Liver (tissue), 3 donors: ENCODE measurements around the gene SPATS2.

ENCODE experiments used
- CTCF ChIP-seq: fragments of 150-350 bp; IDR thresholded peaks from 2 replicates; pipeline ENCODE4 v1.5.1; 2017; ENCODE audit warnings: improper control_type of control experiment, low read depth, low read length; ENCODE audit not compliant: missing input control
- EGR1 ChIP-seq, 2 donors: IDR thresholded peaks; 2 replicates each; pipeline ENCODE4 v1.6.1; 2016 to 2018; ENCODE audit warnings: antibody characterized with exemption in 2 of 2, low read depth in 2 of 2
- GABPA ChIP-seq, 2 donors: IDR thresholded peaks in 1 of 2; conservative IDR thresholded peaks in 1 of 2; 2 replicates each; pipeline ENCODE4 v1.6.1; 2016; ENCODE audit warnings: antibody characterized with exemption in 2 of 2, mild to moderate bottlenecking in 1 of 2, moderate library complexity in 1 of 2
- MAX ChIP-seq: IDR thresholded peaks from 2 replicates; pipeline ENCODE4 v1.6.1; 2016; ENCODE audit warnings: antibody characterized with exemption
- donor health status: healthy.
- donor health status: healthy.

GRCh38 chr12:49446571-49446970 lies 79.3 kb downstream of the SPATS2 start:
- TF ChIP-seq CTCF (no peak), EGR1 (IDR thresholded peaks at IDR 0.05; ENCODE audit: low read depth in 2 of 2) (no peak), GABPA (IDR thresholded peaks at IDR 0.05 in 1 of 2, conservative IDR thresholded peaks at IDR 0.05 in 1 of 2) (no peak), MAX (no peak)
